ENCODE measurements around the gene CHCHD10.

DNA sequence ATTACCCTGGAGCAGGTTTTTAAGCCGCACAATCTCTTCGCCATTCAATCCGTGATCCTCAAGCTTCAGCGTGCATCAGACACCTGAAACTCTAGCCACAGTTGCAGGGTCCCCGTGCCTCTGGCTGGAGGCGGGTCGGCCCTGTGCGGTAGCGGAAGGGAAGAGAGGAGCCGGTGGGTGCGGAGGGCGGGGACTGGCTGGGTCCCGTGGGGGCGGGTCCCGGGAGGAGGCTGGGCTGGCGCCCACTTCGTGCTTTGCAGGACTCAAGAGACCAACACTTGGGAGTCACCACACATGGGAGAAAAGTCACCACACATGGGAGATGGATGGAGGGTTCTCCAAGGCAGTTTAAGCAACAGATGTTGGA is 4.2 kb downstream of the CHCHD10 start:
- TF ChIP-seq, protein P1, sequence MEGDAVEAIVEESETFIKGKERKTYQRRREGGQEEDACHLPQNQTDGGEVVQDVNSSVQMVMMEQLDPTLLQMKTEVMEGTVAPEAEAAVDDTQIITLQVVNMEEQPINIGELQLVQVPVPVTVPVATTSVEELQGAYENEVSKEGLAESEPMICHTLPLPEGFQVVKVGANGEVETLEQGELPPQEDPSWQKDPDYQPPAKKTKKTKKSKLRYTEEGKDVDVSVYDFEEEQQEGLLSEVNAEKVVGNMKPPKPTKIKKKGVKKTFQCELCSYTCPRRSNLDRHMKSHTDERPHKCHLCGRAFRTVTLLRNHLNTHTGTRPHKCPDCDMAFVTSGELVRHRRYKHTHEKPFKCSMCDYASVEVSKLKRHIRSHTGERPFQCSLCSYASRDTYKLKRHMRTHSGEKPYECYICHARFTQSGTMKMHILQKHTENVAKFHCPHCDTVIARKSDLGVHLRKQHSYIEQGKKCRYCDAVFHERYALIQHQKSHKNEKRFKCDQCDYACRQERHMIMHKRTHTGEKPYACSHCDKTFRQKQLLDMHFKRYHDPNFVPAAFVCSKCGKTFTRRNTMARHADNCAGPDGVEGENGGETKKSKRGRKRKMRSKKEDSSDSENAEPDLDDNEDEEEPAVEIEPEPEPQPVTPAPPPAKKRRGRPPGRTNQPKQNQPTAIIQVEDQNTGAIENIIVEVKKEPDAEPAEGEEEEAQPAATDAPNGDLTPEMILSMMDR (IDR thresholded peaks at IDR 0.05) = no peak
- TF ChIP-seq POLR2A (IDR thresholded peaks at IDR 0.05) (no peak), EP300 (IDR thresholded peaks at IDR 0.05) (no peak)
